Measurements from ENCODE around the gene LRRTM1.

The LRRTM1 gene

DNA sequence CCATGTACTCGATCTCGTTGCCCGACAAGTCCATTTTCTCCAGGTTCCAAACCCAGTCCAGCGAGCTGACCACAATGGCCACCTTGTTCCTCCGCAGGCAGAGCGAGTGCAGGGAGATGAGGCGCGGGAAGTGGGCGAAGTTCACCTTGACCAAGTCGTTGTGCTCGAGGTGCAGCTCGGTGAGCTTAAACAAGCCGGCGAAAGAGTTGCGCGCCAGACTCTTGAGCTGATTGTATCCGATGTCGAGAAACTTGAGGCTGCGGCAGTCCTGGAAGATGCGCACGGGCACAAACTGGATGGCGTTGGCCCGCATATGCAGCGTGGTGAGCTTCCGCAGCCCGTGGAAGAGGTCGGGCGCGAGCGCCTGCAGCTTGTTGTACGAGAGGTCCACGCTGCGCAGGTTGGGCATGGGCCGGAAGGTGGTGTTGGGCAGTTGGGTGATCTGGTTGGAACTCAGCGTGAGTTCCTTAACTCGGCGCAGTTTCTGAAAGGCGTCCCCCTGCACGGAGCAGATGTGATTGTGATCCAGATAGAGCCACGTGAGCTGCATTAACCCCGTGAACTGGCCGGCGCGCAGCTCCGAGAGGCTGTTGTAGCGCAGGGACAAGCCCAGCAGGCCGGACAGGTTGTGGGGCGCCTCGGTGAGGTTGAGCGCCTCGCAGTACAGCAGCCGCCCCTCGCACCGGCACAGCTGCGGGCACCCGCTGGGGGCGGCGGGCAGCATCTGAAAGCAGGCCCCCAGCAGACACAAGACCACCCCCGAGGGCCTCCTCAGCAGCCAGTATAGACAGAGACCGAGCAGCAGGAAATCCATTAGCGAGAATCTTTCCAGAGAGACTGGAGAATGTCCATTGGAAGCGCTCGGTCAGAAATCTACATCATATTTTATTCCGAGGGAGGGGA is 1.3 kb downstream of the LRRTM1 start:
- no peak for DNase-seq (ENCODE audit: low read depth in 4 of 4, low spot score in 1 of 4)

DNA sequence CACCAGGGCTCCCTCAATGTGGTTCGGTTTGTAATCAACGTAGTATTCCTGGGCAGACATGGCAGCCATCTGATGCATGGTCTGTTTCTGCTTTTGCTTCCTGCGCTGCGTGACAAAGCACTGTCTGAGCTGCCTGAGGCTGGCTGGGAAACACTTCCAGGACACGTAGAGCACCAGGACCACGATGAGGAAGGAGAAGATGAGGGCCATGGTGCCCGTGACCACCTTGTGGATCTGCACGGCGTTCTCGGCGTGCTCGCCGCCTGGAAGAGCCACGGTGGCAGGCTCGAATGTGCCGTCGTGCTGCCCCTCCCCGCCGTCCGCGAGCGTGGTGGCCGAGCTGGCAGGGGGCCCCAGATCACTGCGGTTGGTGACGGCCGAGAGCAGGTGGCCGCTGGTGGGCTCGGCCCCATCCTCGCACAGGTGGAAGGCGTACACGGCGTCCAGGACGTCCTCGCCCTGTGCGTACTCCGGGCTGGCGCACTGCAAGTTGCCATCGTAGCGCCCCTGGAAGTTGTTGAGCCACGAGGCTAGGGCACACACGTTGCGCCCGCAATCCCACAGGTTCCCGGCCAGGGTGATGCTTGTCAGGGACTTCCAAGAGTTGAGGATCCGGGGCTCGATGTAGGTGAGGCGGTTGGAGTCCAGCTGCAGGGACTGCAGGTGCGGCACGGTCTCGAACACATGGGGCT is 2.1 kb downstream of the LRRTM1 start:
- DNase-seq (ENCODE audit: low read depth in 4 of 4, low spot score in 1 of 4) = no peak

DNA sequence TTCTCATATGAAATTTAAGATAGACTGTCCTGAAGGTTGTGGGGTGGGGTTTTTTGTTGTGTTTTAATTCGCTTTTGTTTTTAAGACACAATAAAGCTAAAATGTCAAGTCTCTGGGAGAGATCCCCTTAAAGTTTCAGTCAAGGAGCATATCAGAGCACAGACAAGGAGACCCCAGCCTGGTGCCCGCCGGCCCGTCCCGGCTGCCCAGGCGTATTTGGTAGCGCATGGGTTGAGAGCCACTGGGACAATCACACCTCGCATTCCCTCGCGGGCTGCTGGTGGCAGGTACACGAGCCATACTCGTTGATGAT is 2.6 kb downstream of the LRRTM1 start:
- no peak for DNase-seq (ENCODE audit: low read depth in 4 of 4, low spot score in 1 of 4)

DNA sequence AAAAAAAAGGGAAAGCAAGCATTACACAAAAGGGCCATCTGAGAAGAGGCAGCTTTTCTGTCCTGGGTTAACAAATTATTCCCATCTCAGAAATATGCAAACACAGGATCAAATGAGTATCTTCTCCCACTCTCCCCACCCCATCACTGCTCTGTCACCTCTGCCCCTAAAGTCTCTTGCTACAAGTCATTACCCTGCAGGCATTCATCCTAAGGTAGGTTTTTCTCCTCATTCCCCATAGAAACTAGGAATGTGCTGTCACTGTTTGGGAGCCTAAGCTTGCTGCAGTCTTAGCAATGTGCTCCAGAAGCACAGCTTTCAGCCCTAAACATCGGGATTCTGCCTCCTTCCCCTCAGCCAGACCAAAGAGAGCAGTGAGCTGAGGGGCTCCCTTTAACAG is 3.6 kb downstream of the LRRTM1 start:
- DNase-seq (ENCODE audit: low read depth in 4 of 4, low spot score in 1 of 4) = no peak

DNA sequence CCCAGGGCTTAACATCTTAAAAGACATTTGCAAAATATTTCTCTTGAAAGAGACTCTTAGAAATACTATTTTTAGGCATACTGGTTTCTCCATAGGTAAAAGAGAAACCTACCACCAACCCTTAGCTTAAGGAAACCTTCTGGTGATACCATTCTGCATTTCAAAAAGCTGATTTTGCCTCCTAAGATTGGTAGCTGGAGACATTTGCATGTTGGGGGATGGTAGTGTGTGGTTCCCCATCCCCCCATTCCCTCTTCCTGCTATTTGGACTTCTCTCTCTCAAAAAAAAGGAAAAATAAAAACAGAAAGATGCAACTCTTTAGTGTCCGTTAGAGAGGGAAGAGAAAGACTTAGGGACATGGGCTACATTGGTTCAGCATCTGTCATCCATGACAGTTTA is 4.2 kb downstream of the LRRTM1 start:
- no peak for DNase-seq (ENCODE audit: low read depth in 4 of 4, low spot score in 1 of 4)

DNA sequence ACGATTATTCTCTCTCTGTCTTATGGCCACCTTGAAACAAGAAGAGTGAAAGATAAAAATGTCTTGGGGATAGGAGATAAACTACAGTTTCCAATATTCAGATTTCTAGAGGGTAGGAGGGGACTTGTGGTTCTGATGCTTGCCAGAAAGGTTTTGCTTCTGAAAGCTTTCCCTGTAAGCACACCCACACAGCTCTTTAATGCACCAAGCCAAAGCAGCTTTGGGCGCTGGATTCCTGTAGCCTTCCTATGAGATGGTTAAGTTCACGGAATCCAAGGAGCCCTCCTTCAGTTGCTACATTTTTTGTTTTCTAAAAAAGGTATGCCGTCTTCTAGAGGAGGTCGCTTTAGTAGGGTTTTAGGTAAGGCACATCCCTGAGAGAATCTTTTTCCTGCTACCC is 4.9 kb downstream of the LRRTM1 start:
- no peak for DNase-seq (ENCODE audit: low read depth in 4 of 4, low spot score in 1 of 4)

DNA sequence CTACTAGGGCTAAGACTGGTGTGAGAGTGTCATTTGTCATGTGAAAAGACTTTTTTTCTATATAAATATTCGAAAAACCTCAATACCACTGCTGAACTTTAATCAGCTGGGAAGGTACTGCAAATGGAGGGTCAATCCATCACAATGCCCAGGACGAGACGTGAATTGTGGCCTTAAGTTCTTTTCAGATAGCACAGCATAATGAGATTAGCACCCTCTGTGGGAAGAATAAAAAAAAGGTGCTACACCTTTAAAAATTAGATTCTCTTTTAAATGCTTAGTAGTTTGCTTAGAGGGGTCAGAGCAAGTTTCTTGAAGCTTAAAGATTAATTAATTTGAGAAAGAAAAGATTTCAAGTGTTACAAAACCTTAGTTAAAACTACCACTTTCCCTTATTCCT is 5.6 kb downstream of the LRRTM1 start:
- DNase-seq (ENCODE audit: low read depth in 4 of 4, low spot score in 1 of 4) = no peak

DNA sequence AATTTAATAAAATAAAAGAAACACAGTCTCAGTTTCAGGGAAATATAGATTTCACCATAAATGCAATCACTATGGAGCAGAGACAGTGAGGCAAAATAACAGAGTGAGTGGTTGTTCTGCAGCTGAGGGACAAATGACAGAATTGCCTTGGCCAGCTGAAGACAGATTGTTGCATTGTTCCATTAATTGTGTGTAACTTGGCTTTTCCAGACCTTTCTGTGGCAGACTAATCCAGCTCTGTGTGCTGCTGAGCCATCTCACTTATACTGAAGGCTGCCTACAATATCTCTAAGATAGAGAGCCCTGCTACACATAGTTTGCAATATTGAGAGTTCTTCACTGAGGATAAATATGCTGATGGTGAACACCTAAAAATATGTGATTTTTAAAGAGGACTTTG is 11.5 kb downstream of the LRRTM1 start:
- DNase-seq (ENCODE audit: low read depth in 4 of 4, low spot score in 1 of 4) = no peak

DNA sequence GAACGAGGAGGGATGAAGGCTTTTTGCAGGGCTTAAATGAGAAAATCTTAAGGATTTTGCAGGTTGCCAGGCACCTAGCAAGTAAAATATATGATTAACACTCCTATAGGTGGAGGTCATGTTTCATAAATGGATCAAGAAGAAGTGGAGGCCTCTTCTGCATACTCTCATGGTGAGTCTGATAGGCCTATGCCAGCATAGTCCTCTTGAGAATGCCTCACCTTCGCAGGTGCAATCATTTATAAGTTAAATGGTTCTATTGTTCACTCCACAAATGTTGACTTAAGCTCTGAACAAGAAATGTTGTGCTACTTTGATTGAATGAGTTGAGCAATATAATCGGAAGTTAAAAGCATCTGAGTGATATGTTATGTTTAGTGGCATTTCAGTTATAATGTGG is 12.1 kb downstream of the LRRTM1 start:
- no peak for DNase-seq (ENCODE audit: low read depth in 4 of 4, low spot score in 1 of 4)

DNA sequence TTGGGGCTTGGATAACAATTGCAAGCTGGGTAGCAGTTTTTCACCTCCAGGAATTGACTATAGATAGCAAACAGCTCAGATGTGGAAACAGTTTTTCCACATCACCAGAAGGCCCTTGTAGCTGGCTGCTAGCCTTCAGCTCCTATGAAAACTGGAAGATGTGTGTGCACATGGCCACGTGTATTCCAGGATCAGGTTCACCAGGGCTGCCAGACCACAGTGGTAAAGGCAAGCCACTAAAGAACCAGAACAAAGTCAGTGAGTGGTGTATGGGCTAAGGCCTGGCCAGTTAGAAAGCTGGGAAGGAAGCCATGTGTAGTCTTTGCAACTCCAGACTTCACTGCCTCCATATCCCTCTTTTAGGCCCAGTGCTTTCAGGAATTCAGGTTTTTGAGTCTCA is 12.9 kb downstream of the LRRTM1 start:
- DNase-seq (ENCODE audit: low read depth in 4 of 4, low spot score in 1 of 4) = no peak

DNA sequence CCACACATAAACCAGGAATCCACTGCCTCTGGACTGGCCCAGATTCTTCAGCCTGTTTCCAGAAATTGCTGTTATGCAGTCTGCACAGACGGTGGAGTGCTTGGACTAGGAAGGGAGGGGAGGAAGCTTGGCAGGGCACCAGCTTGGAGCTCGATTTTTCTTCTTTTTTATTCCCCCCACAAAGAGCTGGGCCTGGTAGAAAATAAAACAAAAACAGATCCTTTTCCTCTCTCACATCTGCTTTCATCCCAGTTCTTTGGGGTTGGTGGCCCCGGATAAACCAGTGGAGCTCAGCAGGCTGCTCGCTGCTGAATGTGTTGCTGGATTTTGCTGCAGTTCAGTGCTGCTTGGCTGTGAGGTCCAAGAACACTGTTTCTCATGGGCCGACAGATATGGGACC is 16.0 kb downstream of the LRRTM1 start:
- no peak for DNase-seq (ENCODE audit: low read depth in 4 of 4, low spot score in 1 of 4)

DNA sequence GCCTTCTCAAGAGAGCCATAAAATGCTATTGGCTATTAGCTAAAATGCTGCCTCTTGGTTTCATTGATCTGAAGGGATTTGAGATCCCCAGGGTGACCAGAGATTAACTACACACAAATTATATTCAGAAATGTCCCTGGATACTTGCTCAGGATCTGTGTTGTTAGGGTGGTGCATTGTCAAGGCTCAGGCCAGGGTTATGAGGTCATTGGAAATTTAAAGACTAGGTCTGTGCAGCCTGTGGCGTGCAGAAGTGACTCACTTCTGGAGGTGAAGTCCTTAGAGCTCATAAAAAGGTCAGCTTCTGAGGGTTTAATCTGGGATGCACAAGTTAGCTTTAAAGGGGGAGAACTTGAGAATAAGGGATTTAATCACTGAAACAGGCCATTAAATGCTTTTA is 23.5 kb downstream of the LRRTM1 start:
- no peak for DNase-seq (ENCODE audit: low read depth in 4 of 4, low spot score in 1 of 4)

DNA sequence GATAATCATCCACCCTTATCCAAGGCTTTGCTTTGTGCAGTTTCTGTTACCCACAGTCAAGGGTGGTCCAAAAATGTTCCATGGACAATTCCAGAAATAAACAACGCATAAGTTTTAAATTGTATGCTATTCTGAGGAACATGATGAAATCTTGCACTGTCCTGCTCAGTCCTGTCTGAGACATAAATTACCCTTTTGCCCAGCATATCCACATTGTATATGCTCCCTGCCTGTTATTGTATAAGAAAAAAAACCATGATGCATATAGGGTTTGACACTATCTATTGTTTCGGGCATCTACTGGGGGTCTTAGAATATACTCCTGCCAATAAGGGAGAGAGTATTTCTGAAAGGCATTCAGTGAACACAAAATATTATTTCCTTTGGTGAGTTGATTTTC is 24.0 kb downstream of the LRRTM1 start:
- no peak for DNase-seq (ENCODE audit: low read depth in 4 of 4, low spot score in 1 of 4)

DNA sequence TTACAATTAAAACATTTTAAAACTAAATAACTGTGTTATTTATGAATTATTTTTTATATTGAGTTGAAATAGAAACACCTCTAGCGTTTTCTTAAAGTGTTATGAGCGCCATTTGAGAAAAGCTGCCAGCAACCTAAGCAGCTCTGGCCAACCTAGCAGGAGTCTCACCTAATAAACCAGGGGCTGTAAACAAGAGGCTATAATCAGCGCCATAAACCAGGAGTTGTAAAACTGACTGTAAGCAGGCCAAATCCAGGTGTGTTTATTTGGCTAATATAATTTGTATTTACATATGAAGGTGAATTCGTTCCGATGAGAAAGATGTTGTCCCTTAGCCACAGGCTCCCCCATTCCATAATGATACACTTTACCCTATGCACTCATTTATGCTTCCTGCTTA is 34.7 kb downstream of the LRRTM1 start:
- DNase-seq (ENCODE audit: low read depth in 4 of 4, low spot score in 1 of 4) = no peak

DNA sequence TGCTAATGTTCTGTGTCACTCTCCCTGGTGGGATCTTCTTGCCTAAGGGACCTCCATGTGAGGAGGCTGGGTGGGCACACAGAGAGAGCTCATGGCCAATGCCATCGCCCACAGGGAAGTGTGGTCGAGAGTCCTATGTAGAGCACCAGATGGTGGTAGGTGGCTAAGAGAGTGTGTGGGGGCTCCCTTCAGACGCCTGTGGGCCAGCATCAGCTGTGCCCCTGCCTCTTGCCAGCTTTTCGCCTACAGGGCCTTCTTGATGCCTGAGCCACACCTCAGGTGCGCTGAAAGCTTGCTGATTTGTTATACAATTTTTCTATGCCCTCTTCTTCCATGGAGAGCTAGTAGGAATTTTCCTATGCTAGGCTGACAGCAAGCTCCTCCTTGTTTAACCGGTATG is 38.3 kb downstream of the LRRTM1 start:
- DNase-seq (ENCODE audit: low read depth in 4 of 4, low spot score in 1 of 4) = no peak

DNA sequence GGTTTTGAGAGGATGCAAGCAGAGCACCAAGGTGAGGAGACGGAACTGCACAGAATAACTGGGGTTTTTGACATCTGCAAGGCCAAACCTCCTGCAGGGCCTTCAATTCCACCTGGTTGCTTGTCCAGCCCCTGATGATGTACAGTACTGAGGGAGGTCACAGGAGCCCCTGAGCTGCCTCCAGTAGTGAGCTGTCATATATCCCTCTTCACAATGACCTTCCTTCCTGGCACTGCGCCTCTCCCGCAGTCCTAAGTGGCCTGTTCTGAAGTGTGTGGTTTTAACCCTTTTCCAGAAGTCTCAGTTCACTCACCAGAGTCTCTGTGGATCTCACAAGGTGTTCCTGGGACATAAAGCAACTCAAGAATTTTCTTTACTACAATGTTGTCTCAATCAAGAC is 45.3 kb downstream of the LRRTM1 start:
- DNase-seq (ENCODE audit: low read depth in 4 of 4, low spot score in 1 of 4) = no peak

DNA sequence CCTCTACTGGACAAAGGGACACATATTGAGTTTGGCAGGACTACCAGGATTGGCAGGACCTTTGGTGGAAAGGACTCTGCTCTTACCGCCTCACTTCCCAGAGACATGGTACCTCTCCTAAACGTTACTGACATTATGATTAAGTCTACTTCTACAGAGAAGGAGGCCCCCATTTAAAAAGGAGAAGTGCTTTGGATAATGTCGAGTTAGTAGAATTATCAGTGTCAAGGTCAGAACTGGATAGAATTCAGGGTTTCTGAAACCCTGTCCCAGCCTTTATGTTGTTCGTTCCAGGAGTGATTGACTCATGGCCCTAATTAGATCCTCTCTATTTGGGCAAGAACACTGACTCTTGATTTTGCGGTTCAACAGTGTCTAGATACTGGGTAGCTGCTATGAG is 45.8 kb downstream of the LRRTM1 start:
- DNase-seq (ENCODE audit: low read depth in 4 of 4, low spot score in 1 of 4) = no peak

DNA sequence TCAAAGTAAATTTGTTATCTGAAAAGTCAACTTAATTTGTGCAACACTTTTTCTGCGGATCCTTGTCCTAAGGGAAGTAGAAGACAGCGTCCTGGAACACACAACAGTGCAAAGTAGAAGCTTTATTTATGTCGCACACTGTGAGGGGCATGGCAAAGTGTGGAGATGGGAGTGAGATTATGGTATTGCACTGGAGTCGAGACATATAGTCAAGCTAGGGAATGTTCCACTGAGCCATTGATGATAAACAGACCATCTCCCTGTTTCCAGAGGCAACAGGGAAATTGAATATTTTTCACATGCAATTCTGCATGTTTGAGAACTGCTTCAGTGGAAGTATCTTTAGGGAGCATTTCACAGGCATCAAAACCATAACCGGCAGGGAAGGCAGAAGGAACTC is 46.2 kb downstream of the LRRTM1 start:
- no peak for DNase-seq (ENCODE audit: low read depth in 4 of 4, low spot score in 1 of 4)

DNA sequence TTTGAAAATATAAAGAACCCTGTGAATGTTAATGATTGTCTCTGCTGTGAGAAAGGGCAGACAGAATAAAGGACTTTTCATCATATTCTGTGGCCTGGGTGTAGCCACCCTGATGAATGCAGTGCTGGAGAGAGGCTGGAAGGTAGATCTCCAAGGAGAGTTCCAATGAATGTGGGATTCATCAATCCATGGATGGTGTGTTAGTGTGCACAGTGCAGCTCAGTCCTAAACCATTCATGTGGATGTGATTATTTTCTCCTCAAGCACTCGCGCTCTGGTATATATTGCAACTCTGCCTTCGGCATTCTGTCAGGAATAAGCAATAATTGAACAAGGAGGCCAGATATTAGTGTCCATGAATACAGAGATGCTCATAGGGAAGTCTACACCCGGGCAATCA is 47.1 kb downstream of the LRRTM1 start:
- DNase-seq (ENCODE audit: low read depth in 4 of 4, low spot score in 1 of 4) = no peak

DNA sequence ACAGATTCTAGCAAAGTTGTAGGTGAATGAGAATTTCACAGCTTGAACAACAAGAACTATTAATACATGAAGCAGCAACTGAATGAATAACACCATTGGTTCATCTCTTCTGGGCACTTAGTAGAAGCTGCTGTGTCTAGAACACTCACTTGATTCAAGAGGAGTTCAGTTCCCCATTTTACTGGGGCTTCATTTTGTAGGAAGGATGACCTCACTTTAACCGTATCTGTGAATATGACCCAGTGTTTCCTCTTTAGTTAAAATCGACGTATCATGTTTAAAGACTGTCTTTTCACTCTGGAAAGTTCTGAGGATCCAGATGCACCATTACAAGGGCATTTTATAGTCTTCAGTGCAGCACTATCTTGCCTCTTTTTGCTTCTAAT is 47.8 kb downstream of the LRRTM1 start:
- no peak for DNase-seq (ENCODE audit: low read depth in 4 of 4, low spot score in 1 of 4)

DNA sequence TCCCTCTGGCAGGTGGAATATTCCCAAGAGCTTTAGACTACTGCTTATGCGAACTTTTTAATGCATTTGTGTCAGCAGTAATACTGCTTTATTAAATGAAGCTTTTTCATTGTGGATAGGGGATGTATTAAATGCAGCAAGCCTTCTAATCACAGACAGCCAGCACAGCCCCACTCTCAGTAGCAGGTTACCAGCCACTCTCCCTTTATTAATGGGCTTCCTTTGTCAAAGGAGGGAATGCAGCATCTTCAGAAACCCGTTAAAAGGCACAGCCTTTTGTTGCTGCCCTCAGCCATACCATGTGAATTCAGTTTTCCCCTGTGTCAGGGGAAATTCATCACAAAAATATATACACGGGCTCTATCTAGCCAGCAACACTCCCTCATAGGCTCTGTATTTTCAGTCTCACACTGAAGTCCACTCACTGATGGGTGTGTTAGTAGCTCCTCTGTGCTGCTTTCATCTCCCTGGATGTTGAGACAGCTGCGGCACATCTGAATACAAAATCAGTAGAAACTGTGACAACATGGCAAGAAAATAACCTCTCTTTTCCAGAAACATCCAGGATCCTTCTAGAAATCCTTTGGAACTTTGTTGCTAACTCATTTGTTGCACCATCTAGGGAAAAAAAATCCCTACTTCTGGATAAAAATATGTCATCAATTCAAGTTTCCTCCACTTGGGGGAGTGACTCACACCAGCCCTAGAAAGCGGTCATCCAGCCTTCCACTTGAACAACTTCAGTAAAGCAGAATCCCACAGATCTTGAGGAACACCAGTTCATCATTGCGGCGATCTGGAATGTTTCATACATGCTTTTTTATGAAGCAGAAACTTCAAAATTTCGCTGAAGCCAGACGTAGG is 48.4 kb downstream of the LRRTM1 start:
- no peak for DNase-seq (ENCODE audit: low read depth in 4 of 4, low spot score in 1 of 4)
